Measurements from ENCODE around the gene DEPP1. TPM values are rescaled to one million over a fixed set of nuclear protein-coding genes. Genes with fewer than 3 reads are reported as not detected.

The DEPP1 gene
- total RNA-seq, 2 donors from 2014 or later: 226 to 230 TPM

- no peak for ATAC-seq
- TF ChIP-seq CTCF (IDR thresholded peaks at IDR 0.05) (no peak), POLR2A (IDR thresholded peaks at IDR 0.05) (no peak)
- H3K27ac ChIP-seq: peak overlapping the region in 1 of 4 donors; percentile 81
- no peaks in the 10 kb centered on the region for H3K36me3 ChIP-seq (replicated peaks in 1 of 2; ENCODE audit: insufficient read depth in 1 of 2, low read depth in 2 of 2)
- 83% methylated on average over 9 of the region's 9 CpGs for WGBS, 2 donors
- no peak overlapping the region for H3K4me3 ChIP-seq
- peak in 2 of 4 donors; percentile 9 to 35 for DNase-seq
- H3K9me3 ChIP-seq: no peaks in the 10 kb centered on the region
- intact Hi-C loops (cut with DNase I): no loop called here
- H3K27me3 ChIP-seq: no peaks in the 10 kb centered on the region
- H3K4me1 ChIP-seq: peaks cover 41% of the 10 kb centered on the region
These were observed 41.2 kb downstream of the DEPP1 start for GRCh38 chr10:44937196-44938005.

GRCh38 chr10:44936314-44936975 is 42.2 kb downstream of the DEPP1 start:
- 75 to 79% methylated on average over 7 of the region's 7 CpGs for WGBS, 2 donors
- H3K36me3 ChIP-seq (replicated peaks in 1 of 2; ENCODE audit: insufficient read depth in 1 of 2, low read depth in 2 of 2): no peaks in the 10 kb centered on the region
- H3K27me3 ChIP-seq: no peaks in the 10 kb centered on the region
- intact Hi-C loops (cut with DNase I): no loop called here
- H3K27ac ChIP-seq: peak overlapping the region in 3 of 4 donors; percentile 69 to 81 (median 81)
- no peak for TF ChIP-seq POLR2A (IDR thresholded peaks at IDR 0.05)
- no peak for TF ChIP-seq CTCF (IDR thresholded peaks at IDR 0.05)
- peak in 1 of 4 donors; percentile 6 for DNase-seq
- H3K9me3 ChIP-seq: no peaks in the 10 kb centered on the region
- ATAC-seq: no peak
- no peak overlapping the region for H3K4me3 ChIP-seq
- H3K4me1 ChIP-seq: peaks cover 45% of the 10 kb centered on the region

- Histone ChIP-seq H3K27me3 (no peaks in the 10 kb centered on the region), H3K4me3 (no peak overlapping the region), H3K4me1 (peaks cover 45% of the 10 kb centered on the region), H3K9me3 (no peaks in the 10 kb centered on the region), H3K36me3 (replicated peaks in 1 of 2; ENCODE audit: insufficient read depth in 1 of 2, low read depth in 2 of 2) (no peaks in the 10 kb centered on the region), H3K27ac (peak overlapping the region in 3 of 4 donors; percentile 69 to 81 (median 81))
- peak in 1 of 4 donors; percentile 3 for DNase-seq
- no peak for ATAC-seq
- TF ChIP-seq CTCF (IDR thresholded peaks at IDR 0.05): no peak
- TF ChIP-seq POLR2A (IDR thresholded peaks at IDR 0.05): no peak
- intact Hi-C loops (cut with DNase I): no loop called here
- 37 to 62% methylated on average over 3 of the region's 3 CpGs for WGBS, 2 donors
These were observed 42.7 kb downstream of the DEPP1 start for GRCh38 chr10:44935966-44936295.

GRCh38 chr10:44935201-44935965 is 43.2 kb downstream of the DEPP1 start:
- H3K4me3 ChIP-seq: no peak overlapping the region
- no peak for TF ChIP-seq CTCF (IDR thresholded peaks at IDR 0.05)
- TF ChIP-seq POLR2A (IDR thresholded peaks at IDR 0.05): peak in 2 of 3 donors; percentile 25 to 33
- no peaks in the 10 kb centered on the region for H3K27me3 ChIP-seq
- H3K9me3 ChIP-seq: no peaks in the 10 kb centered on the region
- WGBS, 2 donors: 55 to 63% methylated on average over 3 to 9 of the region's 9 CpGs
- ATAC-seq (peak; percentile 75), DNase-seq (peak; percentile 52 to 74 (median 66))
- H3K27ac ChIP-seq: peak overlapping the region in 3 of 4 donors; percentile 69 to 81 (median 81)
- H3K36me3 ChIP-seq (replicated peaks in 1 of 2; ENCODE audit: insufficient read depth in 1 of 2, low read depth in 2 of 2): no peaks in the 10 kb centered on the region
- intact Hi-C loops (cut with DNase I): no loop called here
- peaks cover 45% of the 10 kb centered on the region for H3K4me1 ChIP-seq
